Measurements from ENCODE around the gene HMCN1.

GRCh38 chr1:185973645-185974044, 239.5 kb downstream of the HMCN1 start:
- TF ChIP-seq CTCF (IDR thresholded peaks at IDR 0.05): no peak
- TF ChIP-seq FOXM1 (IDR thresholded peaks at IDR 0.05; ENCODE audit: low read depth): no peak
- TF ChIP-seq SMC3 (IDR thresholded peaks at IDR 0.05; ENCODE audit: low read depth, low read length): no peak
- TF ChIP-seq POLR2AphosphoS5 (IDR thresholded peaks at IDR 0.05; ENCODE audit: low read depth, low read length): peak; percentile 12; the same call in 1 of the 2 replicates
- TF ChIP-seq GABPA (IDR thresholded peaks at IDR 0.05; ENCODE audit: low read depth): no peak
- TF ChIP-seq CHD2 (IDR thresholded peaks at IDR 0.05; ENCODE audit: low read length, partially characterized antibody): no peak
- no peak for TF ChIP-seq MXI1 (IDR thresholded peaks at IDR 0.05; ENCODE audit: low read depth, low read length)
- no peak for TF ChIP-seq USF2 (IDR thresholded peaks at IDR 0.05; ENCODE audit: borderline replicate concordance, low read depth, low read length)
- no peak for TF ChIP-seq EZH2phosphoT487 (IDR thresholded peaks at IDR 0.05; ENCODE audit: borderline replicate concordance, low read depth)
- no peak for TF ChIP-seq IRF3 (IDR thresholded peaks at IDR 0.05; ENCODE audit: low read depth, low read length)
- peak; percentile 34; the same call in 1 of the 2 replicates for TF ChIP-seq MEF2A (IDR thresholded peaks at IDR 0.05; ENCODE audit: borderline replicate concordance, low read depth)
- no peak for TF ChIP-seq YY1 (IDR thresholded peaks at IDR 0.05; ENCODE audit: low read depth)
- TF ChIP-seq EP300 (IDR thresholded peaks at IDR 0.05; ENCODE audit: borderline replicate concordance in 1 of 2, low read depth in 1 of 2, low read length in 1 of 2): peak in 1 of 2 experiments; percentile 68; a peak in 2 of 4 replicates
- TF ChIP-seq TAF1 (IDR thresholded peaks at IDR 0.05; ENCODE audit: borderline replicate concordance, low read depth, low read length): no peak
